ENCODE measurements around the gene HOXB4. TPM values are rescaled to one million over a fixed set of nuclear protein-coding genes. Genes with fewer than 3 reads are reported as not detected.

Gene HOXB4
- total RNA-seq, 1 experiment from 2014 or later: 11.3 TPM

- Histone ChIP-seq H3K9me3 (ENCODE audit: control insufficient read depth in 1 of 2, insufficient read depth in 1 of 2, low read depth in 1 of 2, low read length in 2 of 2) (no peaks in the 10 kb centered on the region), H3K4me2 (ENCODE audit: low read length) (no peak overlapping the region), H4K20me1 (ENCODE audit: insufficient read depth) (no peaks in the 10 kb centered on the region), H3K9me2 (ENCODE audit: insufficient read depth) (no peaks in the 10 kb centered on the region), H2AFZ (ENCODE audit: low read depth, low read length, poor library complexity, severe bottlenecking) (no peak overlapping the region), H3K27me3 (ENCODE audit: insufficient read depth, low read length) (no peaks in the 10 kb centered on the region), H3K9ac (ENCODE audit: low read length) (no peak overlapping the region), H3K4me3 (replicated peaks in 1 of 2; ENCODE audit: low read depth in 1 of 2, low read length in 2 of 2) (no peak overlapping the region), H3K36me3 (ENCODE audit: control insufficient read depth in 1 of 2, insufficient read depth in 2 of 2, low read length in 2 of 2) (peaks cover 0 to 4% of the 10 kb centered on the region in 2 experiments; a peak in 1 of 4 replicates), H3K4me1 (ENCODE audit: control insufficient read depth in 1 of 2, insufficient read depth in 2 of 2, low read length in 2 of 2) (peaks cover 0 to 10% of the 10 kb centered on the region in 2 experiments; a peak in 2 of 4 replicates), H3K27ac (ENCODE audit: low read depth, low read length) (no peak overlapping the region), H3K79me2 (ENCODE audit: insufficient read depth, low read length) (no peaks in the 10 kb centered on the region)
- POLR2A ChIA-PET: no interaction called here
- BruUV-seq (replicated peaks): no TSS peak
- intact Hi-C loops (cut with micrococcal nuclease): no loop called here
- CTCF ChIA-PET: interaction anchor here (1.0 to 1.4 kb wide), 2 partner anchors 25 to 48 kb away, joined by 3 to 5 read pairs; no protein-coding TSS in a partner anchor
- TF ChIP-seq POLR2A (IDR thresholded peaks at IDR 0.05; ENCODE audit: borderline replicate concordance, extremely low read depth, insufficient read depth, insufficient read length) (no peak), POLR2AphosphoS5 (IDR thresholded peaks at IDR 0.05; ENCODE audit: low read depth, low read length) (no peak), CBX3 (IDR thresholded peaks at IDR 0.05; ENCODE audit: low read depth) (no peak), EGR1 (IDR thresholded peaks at IDR 0.05; ENCODE audit: low read depth) (no peak), TCF7L2 (IDR thresholded peaks at IDR 0.05; ENCODE audit: borderline replicate concordance, extremely low read depth, insufficient read depth, insufficient read length) (no peak), JUND (IDR thresholded peaks at IDR 0.05) (no peak), SRF (IDR thresholded peaks at IDR 0.05; ENCODE audit: low read depth) (no peak), ZBTB33 (IDR thresholded peaks at IDR 0.05; ENCODE audit: extremely low read depth, insufficient replicate concordance, low read length) (no peak), RAD21 (IDR thresholded peaks at IDR 0.05; ENCODE audit: low read depth) (no peak), EZH2 (IDR thresholded peaks at IDR 0.05) (no peak)
- no peak for ATAC-seq
- RAD21 ChIA-PET (ENCODE audit: low non-redundant PET in 1 of 2, low total read pairs in 2 of 2, uncharacterized antibody in 2 of 2, unreplicated experiment in 2 of 2): no interaction called here
- no peak for DNase-seq (ENCODE audit: low read depth, low spot score)
Observed at GRCh38 chr17:48546924-48547807, 31.0 kb downstream of the HOXB4 start.
